ENCODE measurements around the gene SUFU.

Gene SUFU

DNA sequence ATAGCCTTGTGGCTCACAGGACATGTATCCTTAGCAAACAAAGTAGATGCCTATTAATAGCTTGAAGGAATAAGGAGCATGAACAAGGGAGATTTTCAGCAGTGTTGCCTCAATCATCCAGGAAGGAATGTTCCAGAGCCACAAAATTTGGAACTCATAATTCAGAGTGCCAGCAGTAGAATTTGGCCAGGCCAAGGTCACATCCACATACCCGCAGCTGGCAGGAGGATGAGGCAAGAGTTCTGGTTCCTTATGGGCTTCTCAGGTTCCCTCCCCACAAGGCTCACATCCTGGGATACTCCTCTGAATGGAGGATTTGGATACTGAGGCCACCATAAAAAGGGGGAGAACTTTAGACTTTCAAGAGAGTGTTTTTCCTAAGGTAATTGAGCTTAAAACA lies 45.8 kb downstream of the SUFU start:
- DNase-seq (ENCODE audit: low read depth in 3 of 3): no peak

DNA sequence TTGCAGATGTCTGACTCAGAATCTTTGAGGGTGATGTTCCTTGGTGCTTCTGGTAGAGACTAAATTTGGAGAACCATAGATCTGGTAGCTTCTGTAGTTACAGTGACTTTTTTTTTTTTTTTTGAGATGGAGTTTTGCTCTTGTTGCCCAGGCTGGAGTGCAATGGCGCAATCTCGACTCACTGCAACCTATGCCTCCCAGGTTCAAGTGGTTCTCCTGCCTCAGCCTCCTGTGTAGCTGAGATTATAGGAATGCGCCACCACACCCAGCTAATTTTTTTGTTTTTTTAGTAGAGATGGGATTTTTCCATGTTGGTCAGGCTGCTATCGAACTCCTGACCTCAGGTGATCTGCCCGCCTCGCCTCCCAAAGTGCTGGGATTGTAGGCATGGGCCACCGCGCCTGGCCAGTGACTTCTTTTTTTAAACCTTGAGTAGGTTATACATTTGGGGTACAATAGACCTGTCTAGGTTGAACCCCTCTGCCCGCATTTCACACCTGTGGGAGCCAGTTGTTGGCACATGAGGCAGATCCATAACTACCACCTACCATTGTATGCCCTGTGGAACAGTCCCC lies 47.0 kb downstream of the SUFU start:
- no peak for DNase-seq (ENCODE audit: low read depth in 3 of 3)

DNA sequence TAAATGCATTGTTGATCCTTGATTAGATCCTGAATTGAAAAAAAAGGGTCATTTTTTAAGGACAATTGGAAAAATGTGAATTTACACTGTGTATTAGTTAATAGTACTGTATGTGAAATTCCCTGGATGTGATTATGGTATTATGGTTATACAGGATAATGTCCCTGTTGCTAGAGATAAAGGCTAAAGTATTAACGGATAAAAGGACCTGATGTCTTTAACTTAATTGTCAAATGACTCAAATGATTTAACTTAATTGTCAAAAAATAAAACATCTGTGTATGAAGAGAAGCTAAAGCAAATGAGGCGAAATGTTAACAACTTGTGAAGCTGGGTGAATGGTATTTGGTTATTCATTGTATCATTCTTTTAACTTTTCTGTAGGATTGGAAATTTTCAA lies 48.8 kb downstream of the SUFU start:
- no peak for DNase-seq (ENCODE audit: low read depth in 3 of 3)

DNA sequence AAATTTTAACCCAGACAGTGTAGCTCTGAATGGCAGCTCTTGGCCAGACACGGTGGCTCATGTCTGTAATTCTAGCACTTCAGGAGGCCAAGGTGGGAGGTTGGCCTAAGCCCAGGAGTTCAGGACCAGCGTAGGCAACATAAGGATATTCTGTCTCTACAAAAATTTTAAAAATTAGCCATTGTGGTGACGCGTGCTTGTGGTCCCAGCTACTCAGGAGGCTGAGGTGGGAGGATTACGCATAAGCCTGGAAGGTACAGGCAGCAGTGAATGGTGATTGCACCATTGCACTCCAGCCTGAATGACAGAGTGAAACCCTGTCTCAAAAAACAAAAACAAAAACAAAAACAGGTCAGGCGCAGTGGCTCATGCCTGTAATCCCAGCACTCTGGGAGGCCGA lies 50.0 kb downstream of the SUFU start:
- no peak for DNase-seq (ENCODE audit: low read depth in 3 of 3)

DNA sequence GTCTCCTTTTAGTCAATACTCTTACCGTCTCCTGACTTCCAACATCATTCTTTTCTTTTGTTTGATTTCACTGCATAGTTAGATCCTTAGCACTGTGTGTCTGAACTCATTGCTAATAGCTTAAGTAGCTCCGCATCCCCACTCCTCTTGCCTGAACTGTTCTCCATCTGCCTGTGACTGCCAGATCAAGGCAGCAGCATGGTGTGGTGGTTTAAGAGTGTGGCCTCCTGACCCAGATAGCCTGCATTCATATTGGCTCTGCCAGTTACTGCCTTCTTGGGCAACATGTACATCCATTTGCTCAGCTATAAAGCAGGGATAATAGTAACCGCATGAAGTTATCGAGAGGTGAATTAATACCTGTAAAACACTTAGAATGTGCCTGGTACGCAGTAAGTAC lies 50.8 kb downstream of the SUFU start:
- DNase-seq (ENCODE audit: low read depth in 3 of 3): no peak

DNA sequence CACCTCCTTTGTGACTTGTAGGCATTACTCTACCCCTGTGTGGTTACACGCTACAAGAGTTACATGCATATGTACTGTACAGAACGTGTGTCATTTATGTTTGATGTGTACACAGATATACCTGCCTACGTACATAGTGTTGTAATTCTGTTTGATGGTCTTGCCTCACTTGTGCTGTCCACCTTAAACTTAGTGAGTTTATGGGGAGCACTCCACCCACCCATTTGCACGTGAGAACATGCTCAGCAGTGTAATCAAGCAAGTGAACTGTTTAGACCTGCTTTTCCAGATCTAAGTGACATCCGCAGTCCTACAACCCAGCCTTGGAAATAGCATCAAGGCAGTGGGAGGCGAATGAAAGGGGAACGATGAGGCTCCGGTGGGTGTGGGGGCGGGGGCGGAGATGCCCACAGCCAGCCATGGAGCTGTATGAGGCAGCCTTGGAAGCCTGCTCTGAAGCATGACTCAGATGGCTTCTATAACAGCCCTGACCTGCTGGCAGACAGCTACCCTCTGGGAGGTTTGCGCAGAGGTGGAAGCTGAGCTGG lies 52.1 kb downstream of the SUFU start:
- DNase-seq (ENCODE audit: low read depth in 3 of 3): no peak

DNA sequence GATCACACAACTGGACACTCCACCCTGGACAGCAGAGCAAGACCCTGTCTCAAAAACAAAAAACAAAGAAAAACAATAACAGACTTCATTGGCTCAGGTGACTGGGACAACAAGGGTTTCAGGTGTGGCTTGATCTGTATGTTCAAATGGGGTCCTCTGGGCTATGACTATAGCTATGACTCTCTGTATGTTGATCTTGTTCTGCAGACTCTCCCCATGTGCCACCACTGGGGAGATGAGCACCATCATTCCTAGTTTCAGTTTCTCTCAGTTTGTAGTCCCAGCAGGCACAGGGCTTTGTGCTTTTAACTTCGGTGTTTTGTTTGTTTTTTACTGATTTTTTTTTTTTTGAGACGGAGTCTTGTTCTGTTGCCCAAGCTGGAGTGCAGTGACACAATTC lies 53.8 kb downstream of the SUFU start:
- no peak for DNase-seq (ENCODE audit: low read depth in 3 of 3)

DNA sequence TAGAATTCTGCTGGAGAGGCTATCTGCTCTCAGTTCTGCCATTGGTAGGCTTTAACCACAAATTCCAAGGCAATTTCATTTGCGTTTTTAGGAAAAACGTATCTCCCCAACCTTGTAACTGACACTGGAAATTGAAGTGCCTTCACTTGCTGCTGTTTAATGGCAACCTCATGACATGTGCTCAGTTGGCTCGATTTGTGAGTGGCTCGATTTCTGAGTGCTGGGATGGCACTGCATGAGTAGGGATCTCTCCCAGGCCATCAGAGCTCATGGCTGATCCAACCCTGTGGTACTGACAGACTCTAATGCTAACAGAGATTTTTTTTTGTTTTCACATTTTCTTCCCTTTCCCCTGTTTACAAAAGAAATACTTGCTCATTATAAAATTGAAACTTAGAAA lies 56.0 kb downstream of the SUFU start:
- DNase-seq (ENCODE audit: low read depth in 3 of 3): no peak

DNA sequence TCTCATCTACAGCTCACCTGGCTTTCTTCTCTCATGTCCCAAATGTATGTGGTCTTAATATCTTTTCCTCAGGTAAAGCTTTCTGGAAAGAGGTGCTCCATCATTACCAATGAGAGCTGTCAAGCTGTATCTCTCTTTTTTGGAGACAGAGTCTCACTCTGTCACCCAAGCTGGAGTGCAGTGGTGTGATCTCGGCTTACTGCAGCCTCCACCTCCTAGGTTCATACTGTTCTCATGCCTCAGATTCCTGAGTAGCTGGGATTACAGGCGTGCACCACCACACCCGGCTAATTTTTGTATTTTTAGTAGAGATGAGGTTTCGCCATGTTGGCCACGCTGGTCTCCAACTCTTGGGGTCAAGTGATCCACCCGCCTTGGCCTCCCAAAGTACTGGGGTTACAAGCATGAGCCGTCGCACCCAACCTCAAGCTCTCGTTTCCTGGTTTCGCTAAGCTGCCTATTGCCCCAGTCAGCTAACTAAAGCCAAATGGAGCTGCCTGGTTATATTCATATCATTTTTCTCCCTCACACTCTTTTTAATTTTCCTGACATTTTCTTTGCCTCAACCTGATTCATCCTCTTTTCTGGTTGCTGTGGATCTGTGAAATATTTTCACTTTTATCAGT lies 60.5 kb downstream of the SUFU start:
- no peak for DNase-seq (ENCODE audit: low read depth in 3 of 3)

DNA sequence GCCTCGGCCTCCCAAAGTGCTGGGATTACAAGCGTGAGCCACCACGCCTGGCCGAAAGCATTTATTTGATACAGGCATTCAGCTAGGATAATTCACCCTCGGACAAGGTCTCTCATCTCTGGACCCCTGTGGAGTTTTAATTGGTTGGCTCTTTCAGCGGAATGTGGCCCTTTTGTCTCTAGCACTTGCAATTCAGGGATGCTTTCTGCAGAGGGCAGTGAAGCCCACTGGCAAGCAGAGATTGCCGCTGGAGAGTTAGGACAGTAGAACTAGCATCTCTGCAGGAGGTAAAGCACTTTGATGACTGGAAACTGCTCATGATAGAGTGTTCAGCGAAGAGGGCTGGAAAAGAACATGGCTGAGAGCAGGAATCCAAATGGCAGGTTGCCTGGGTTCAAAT lies 62.0 kb downstream of the SUFU start:
- DNase-seq (ENCODE audit: low read depth in 3 of 3): no peak

DNA sequence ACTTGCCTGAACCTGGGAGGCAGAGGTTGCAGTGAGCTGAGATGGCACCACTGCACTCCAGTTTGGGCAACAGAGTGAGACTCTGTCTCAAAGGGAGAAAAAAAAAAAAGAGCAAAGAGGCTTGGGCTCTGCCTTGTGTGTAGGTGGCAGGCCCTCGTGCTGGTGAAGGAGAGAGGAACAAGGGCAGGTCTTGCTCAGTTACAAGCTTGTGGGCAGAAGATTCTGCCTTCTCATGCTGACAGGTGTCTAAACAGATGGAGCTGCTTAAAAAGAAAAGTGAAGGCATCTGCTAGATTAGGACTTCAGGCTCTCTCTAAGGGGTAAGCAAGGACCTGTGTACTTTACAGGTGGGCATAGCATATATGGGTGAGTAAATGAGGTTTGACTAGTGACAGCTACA lies 75.0 kb downstream of the SUFU start:
- no peak for DNase-seq (ENCODE audit: low read depth in 3 of 3)

DNA sequence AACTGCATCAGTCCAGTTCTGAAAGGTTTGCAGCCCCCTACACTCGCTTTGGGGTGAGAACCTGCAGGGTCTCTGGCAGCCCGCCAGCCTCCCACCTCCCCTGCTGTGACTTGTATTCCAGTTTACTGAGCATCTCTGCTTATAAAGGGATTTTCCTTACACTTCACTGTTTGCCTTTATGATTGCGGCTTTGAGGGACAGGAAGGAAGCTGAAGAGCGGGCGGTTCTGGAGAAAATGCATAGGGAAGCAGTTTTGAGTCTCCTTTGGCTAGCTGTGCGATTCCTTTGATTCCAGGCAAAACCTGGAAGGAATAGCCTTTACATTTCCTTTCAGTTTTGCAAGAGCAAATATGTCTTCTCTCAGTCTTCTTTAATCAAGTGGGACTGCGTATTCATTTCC lies 75.6 kb downstream of the SUFU start:
- DNase-seq (ENCODE audit: low read depth in 3 of 3): no peak

DNA sequence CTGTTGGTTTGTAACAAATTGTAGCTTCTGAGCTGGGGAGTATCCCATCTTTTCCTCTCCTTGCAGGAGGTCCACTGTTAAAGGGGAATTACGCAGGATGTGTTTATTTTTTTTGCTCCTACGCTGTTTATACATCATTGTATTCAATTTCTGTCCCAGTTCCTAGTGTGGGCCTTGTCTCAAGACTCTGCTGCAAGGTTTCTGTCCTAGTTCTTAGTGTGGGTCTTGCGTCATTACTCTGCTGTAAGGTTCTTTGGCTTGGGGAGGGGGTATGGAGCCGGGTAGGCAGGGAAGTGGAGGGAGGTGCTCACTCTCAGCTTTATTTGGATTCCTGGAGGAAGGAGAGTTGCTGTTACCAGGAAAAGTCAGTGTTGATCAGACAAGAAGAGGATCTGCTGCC lies 76.5 kb downstream of the SUFU start:
- DNase-seq (ENCODE audit: low read depth in 3 of 3): no peak

DNA sequence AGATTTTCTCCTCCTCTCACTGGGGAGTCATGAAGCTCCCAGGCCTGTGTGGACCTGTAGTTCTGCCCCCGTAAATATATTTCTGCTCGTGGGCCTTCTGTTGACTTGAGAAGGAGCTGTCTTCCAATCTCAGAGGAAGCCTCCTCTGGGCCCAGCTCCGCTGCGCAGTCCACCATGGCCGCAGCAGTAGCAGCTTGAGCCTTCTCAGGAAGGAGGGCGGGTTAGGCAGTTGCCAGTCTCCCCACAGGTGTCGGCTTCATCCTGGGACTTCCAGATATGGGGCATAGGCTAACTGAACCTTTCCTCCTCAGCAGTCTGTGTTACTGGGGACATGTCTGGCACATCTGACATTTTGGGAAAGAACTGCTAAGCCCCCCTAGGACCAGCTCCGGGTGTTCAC lies 77.6 kb downstream of the SUFU start:
- DNase-seq (ENCODE audit: low read depth in 3 of 3): no peak

DNA sequence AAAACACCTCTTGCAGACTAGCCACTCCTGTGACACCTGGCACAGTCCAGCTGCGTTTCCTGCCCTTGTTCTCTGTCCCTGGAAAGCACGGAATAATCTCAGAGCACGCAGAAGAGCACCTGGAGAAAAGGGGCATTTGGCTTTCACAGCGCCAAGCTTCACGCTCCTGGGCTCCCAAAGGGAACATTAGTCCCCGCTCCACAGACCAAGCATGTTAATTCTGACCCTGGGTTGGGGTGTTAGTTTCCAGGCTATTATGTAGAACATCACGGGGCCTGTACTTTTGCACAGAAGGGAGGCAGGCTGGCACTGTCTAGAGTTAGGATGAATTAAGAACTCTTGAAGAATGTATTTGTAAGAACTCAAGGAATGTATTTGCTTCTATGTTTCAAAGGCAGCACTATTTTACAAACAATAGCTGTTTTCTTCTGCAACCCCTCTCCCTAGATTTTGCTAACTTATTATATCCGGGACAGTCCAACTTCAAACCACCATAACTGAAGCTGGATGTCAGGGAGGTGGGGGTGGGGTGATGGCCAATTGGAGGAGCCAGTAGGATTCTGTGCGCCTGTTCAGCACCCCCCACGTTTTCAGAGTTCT lies 78.3 kb downstream of the SUFU start:
- DNase-seq (ENCODE audit: low read depth in 3 of 3): no peak

DNA sequence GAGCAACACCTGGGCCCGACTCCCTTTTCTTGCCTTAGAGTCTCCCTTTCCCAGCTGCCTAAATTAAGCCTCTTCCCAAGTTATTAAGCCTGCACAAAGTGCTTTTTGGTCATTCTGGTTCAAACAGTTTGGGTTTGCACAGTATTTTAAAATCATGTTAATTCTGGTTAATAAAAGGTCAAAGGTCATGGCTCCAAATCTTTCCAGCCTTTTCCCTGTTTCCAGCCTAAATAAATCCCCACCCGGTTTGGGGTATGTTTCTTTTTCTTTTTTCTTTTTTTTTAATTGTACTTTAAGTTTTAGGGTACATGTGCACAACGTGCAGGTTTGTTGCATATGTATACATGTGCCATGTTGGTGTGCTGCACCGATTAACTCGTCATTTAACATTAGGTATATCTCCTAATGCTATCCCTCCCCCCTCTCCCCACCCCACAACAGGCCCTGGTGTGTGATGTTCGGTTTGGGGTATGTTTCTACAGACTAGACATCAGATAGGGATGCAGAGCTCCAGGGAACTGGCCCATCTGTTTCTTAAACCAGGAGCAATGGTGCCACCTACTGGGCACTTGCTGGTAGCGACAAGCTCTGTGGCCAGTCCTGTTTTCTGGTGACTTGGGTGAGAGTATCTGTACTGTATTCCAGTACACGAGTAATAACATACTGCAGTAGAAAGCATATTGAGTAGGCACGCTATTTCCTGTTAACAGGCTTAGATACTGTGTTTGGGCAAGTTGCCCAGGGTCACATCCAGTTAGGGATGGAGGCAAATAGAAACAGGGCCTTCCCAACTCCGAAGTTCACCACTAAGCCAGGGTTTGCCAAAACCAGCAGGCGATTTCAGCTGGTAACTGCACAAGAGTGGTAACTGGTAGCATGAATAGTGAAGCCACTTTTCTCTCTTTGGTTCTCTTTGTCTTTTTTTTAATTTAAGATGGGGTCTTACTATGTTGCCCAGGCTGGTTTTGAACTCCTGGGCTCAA lies 80.0 kb downstream of the SUFU start:
- peak; percentile 64 to 80 (median 78) for DNase-seq (ENCODE audit: low read depth in 3 of 3)

DNA sequence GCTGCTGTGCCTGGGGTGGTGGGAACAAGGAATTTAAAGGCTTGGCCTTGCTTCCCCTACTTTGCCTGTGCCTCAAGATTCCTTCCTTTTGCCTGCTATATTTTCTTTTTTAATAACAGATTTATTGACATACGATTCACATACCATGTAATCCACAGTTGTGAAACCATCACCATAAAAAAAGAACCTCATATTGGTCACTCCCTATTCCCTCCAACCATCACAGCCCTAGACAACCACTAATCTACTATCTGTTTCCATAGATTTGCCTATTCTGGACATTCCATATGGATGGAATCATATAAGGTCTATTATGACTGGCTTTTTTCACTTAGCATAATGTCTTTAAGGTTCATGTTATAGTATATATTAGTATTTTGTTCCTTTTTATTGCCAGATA lies 81.3 kb downstream of the SUFU start:
- DNase-seq (ENCODE audit: low read depth in 3 of 3): no peak

DNA sequence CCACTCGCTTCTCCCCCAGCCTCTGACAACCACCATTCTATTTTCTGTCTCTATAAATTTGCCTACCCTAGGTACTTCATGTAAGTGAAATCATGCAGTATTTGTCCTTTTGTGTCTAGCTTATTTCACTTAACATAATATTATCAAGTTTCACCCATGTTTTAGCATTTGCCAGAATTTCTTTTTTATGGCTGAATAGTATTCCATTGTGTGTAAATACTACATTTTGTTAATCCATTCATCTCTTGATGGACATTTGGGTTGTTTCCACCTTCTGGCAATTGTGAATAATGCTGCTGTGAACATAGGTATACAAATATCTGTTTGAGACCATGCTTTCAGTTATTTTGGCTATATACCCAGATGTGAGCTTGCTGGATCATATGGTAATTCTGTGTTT lies 83.1 kb downstream of the SUFU start:
- no peak for DNase-seq (ENCODE audit: low read depth in 3 of 3)

DNA sequence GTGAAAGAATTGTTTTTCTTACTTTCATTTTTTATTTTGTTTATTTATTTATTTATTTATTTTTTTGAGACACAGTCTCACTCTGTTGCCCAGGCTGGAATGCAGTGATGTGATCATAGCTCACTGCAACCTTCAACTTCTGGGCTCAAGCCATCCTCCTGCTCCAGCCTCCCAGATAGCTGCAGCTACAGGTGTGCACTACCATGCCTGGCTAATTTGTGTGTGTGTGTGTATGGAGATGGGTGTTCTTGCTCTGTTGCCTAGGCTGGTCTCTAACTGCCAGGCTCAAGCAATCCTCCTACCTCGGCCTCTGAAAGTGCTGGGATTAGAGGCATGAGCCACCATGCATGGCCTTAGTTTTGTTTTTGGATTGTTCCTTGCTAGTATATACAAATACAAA lies 85.1 kb downstream of the SUFU start:
- DNase-seq (ENCODE audit: low read depth in 3 of 3): no peak

DNA sequence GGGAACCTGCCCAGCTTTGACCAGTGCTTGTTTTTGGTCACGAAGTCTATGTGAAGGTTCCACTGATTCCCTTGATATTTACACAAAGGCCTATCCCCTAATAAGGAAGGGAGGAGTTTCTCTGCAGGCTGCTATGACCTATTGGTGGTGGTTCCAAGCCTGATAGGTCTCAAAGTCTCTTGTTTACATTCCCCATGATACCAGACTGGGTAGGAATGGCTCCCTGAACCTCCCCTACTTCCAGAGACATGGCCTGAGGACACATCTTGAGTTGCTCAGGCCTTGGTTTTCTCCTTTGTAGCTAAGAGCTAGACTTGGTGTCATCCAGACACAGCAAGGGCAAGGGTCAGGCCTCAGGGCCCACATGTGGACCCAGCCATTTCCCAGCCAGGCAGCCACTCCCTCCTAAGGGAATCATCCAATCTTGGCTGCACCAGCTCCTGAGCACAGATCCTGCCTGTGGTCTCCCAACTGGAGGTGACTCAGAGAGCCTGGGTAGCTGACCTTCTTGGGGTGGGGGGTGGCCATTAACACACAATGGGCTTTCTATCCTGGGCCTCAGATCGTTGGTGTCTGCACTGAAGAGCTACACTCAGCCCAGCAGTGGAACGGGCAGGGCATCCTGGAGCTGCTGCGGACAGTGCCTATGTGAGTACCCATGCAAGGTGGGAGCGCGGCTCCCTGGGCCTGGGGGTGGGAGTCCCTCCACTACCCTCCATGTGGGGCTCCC lies 89.5 kb downstream of the SUFU start:
- DNase-seq (ENCODE audit: low read depth in 3 of 3): no peak

DNA sequence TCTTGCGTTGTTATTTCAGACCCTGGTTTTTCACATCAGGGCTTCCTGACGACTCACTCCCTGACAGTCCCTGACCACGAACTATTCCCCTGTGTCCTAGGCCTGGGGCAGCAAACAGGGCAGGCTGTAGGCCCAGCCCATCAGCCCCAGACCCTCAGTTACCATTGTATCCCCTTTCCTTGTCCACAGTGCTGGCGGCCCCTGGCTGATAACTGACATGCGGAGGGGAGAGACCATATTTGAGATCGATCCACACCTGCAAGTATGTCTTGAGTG lies 90.0 kb downstream of the SUFU start:
- no peak for DNase-seq (ENCODE audit: low read depth in 3 of 3)

DNA sequence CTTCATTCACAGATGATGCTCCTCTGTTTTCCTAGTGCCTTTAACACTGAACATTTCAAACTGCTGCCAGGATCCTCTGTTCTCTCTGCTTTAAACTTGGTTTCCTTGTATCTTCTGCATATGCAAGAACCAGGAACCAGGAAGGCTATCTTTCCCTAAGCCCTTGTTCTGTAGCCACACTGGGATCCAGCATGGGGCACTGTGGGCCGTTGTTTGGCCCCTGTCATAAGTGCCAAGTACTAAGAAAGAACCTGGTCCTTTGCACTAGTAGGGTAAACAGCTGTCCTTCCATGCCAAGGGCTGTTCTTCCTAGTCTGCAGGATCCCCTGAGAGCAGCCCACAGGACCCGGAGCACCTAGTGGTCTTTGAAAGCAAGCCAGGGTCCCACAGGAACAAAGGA lies 91.5 kb downstream of the SUFU start:
- no peak for DNase-seq (ENCODE audit: low read depth in 3 of 3)
